PC-9 (cell line): ENCODE results near the gene DLG2. TPM values are rescaled to one million over a fixed set of nuclear protein-coding genes. Genes with fewer than 3 reads are reported as not detected.

Experiments used
- BruUV-seq: library from RNA; stranded (reverse); fragments of 400-500 nt; replicated peaks from 2 replicates; lab custom pipeline; 2021; lab: Mats Ljungman, UMichigan
- CTCF ChIA-PET: fragments of 300-600 bp; sonication (Branson Sonifier 250); formaldehyde crosslinking; loops from one replicate; lab custom pipeline; 2022; ENCODE audit warnings: antibody characterized with exemption; lab: Charles Lee
- POLR2A ChIA-PET: fragments of 300-600 bp; sonication (Branson Sonifier 250); formaldehyde crosslinking; loops from one replicate; lab custom pipeline; 2022; ENCODE audit warnings: antibody characterized with exemption; ENCODE audit not compliant: unreplicated experiment; lab: Charles Lee
- DNase-seq, 2 experiments: peaks; one replicate each; pipeline versions ENCODE4 v3.0.0 to v3.0.0-alpha.2; 2015 to 2022; ENCODE audit warnings: mixed read lengths in 1 of 2
- H2AFZ ChIP-seq: fragments of 200-600 bp; sonication (generic); 2 replicates; pipeline ENCODE4 v1.8.1; 2017; ENCODE audit warnings: antibody characterized with exemption
- H3F3A ChIP-seq: fragments of 200-600 bp; sonication (generic); 2 replicates; pipeline ENCODE4 v1.8.1; 2017; ENCODE audit warnings: antibody characterized with exemption, mild to moderate bottlenecking, low read depth; ENCODE audit not compliant: insufficient read depth
- H3K27ac ChIP-seq: fragments of 200-600 bp; sonication (generic); 2 replicates; pipeline ENCODE4 v1.6.1; 2016; ENCODE audit warnings: mixed run types
- H3K27me3 ChIP-seq: fragments of 200-600 bp; sonication (generic); 2 replicates; pipeline ENCODE4 v1.6.1; 2016; ENCODE audit warnings: low read depth, mixed run types; ENCODE audit not compliant: insufficient read depth
- H3K36me3 ChIP-seq: fragments of 200-600 bp; sonication (generic); 2 replicates; pipeline ENCODE4 v1.6.1; 2016; ENCODE audit warnings: low read depth, mixed run types
- H3K4me1 ChIP-seq: fragments of 200-600 bp; sonication (generic); replicated peaks from 2 replicates; pipeline ENCODE4 v1.6.1; 2016; ENCODE audit warnings: mixed run types; ENCODE audit not compliant: insufficient read depth
- H3K4me2 ChIP-seq: fragments of 200-600 bp; sonication (generic); 2 replicates; pipeline ENCODE4 v1.6.1; 2017; ENCODE audit warnings: mixed run types
- H3K4me3 ChIP-seq: fragments of 200-600 bp; sonication (generic); 2 replicates; pipeline ENCODE4 v1.6.1; 2016; ENCODE audit warnings: mixed run types
- H3K79me2 ChIP-seq: fragments of 200-600 bp; sonication (generic); 2 replicates; pipeline ENCODE4 v1.6.1; 2017; ENCODE audit warnings: low read depth, mixed run types
- H3K9me2 ChIP-seq: fragments of 200-600 bp; sonication (generic); 2 replicates; pipeline ENCODE4 v1.8.1; 2017; ENCODE audit warnings: mild to moderate bottlenecking; ENCODE audit not compliant: insufficient read depth
- H3K9me3 ChIP-seq: fragments of 200-600 bp; sonication (generic); 2 replicates; pipeline ENCODE4 v1.8.1; 2016; ENCODE audit warnings: low read depth; ENCODE audit not compliant: insufficient read depth
- H4K20me1 ChIP-seq: fragments of 200-600 bp; sonication (generic); 2 replicates; pipeline ENCODE4 v1.8.1; 2017; ENCODE audit not compliant: insufficient read depth
- EZH2 ChIP-seq: fragments of 200-600 bp; sonication (generic); IDR thresholded peaks from 2 replicates; pipeline ENCODE4 v1.8.0; 2017; ENCODE audit warnings: antibody characterized with exemption, low read depth
- intact Hi-C: fragments of 100-400 bp; cut with micrococcal nuclease; formaldehyde crosslinking; loops from one replicate; pipeline ENCODE4 v1.10.0; 2022; ENCODE audit not compliant: unreplicated experiment
- total RNA-seq: library from RNA; stranded (reverse); gene quantifications from 2 replicates; pipeline ENCODE4 v1.2.3, GENCODE V29; 2021
- TF ChIP-seq, protein P1 (sequence below): fragments of 200-600 bp; sonication (generic); conservative IDR thresholded peaks from 2 replicates; pipeline ENCODE4 v1.6.1; 2017; ENCODE audit warnings: mixed run types, antibody characterized with exemption, mild to moderate bottlenecking, moderate library complexity

DLG2 gene
- total RNA-seq, 1 experiment from 2014 or later = 6.4 TPM

DNA sequence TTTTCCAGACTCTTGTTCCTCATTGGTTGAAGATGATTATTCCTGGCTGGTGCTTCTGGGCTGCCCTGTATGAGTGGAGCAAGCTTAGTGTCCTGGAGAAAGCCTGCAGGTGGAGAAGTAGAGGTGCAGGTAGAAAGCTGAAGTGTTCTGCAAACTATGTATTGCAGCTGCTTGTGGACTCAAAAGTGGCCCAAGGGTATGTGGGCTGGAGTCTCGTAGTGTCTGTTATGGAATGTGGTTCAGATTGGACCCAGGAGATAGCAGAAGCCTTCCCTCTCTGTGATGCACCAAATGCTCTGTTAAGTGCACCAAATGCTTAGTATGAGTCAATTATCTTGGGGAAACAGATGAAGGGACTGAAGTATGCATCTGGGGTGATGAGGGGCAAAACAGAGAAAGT is 2218.2 kb downstream of the DLG2 start:
- TF ChIP-seq, protein P1, sequence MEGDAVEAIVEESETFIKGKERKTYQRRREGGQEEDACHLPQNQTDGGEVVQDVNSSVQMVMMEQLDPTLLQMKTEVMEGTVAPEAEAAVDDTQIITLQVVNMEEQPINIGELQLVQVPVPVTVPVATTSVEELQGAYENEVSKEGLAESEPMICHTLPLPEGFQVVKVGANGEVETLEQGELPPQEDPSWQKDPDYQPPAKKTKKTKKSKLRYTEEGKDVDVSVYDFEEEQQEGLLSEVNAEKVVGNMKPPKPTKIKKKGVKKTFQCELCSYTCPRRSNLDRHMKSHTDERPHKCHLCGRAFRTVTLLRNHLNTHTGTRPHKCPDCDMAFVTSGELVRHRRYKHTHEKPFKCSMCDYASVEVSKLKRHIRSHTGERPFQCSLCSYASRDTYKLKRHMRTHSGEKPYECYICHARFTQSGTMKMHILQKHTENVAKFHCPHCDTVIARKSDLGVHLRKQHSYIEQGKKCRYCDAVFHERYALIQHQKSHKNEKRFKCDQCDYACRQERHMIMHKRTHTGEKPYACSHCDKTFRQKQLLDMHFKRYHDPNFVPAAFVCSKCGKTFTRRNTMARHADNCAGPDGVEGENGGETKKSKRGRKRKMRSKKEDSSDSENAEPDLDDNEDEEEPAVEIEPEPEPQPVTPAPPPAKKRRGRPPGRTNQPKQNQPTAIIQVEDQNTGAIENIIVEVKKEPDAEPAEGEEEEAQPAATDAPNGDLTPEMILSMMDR = no peak
- TF ChIP-seq EZH2 = no peak
- BruUV-seq = no TSS peak
- DNase-seq = no peak
- ChIA-PET POLR2A (interaction anchor here (0.7 kb wide), 1 partner anchor 45 kb away, joined by 8 read pairs; no protein-coding TSS in a partner anchor), CTCF (no interaction called here)
- no peaks in the 10 kb centered on the region for H4K20me1 ChIP-seq
- H3K79me2 ChIP-seq = no peaks in the 10 kb centered on the region
- no peak overlapping the region for H3K4me2 ChIP-seq
- no peaks in the 10 kb centered on the region for H3K9me2 ChIP-seq
- no peak overlapping the region for H2AFZ ChIP-seq
- no peaks in the 10 kb centered on the region for H3F3A ChIP-seq
- intact Hi-C loops = no loop called here
- H3K9me3 ChIP-seq = peaks cover 5% of the 10 kb centered on the region; the same call in 1 of the 2 replicates
- no peaks in the 10 kb centered on the region for H3K4me1 ChIP-seq
- H3K27ac ChIP-seq = no peak overlapping the region
- no peak overlapping the region for H3K4me3 ChIP-seq
- H3K36me3 ChIP-seq = no peaks in the 10 kb centered on the region
- no peaks in the 10 kb centered on the region for H3K27me3 ChIP-seq

Other genes with a start within 250 kb of the DLG2 start
- 32.6 and 38.1 TPM in 2 replicates for gene TMEM126B, start 1.2 kb upstream of the DLG2 start, total RNA-seq
- gene TMEM126A, start 20.6 kb upstream of the DLG2 start, total RNA-seq = 17.7 and 26.3 TPM in 2 replicates
- gene CREBZF, start 37.8 kb upstream of the DLG2 start, total RNA-seq = 60.3 and 66.1 TPM in 2 replicates
- 0.28 and 0.50 TPM in 2 replicates for gene CCDC89, start 58.9 kb upstream of the DLG2 start, total RNA-seq
- gene SYTL2, start 183.8 kb upstream of the DLG2 start, total RNA-seq = 13.3 and 16.0 TPM in 2 replicates
- not detected in 2 replicates for gene CCDC83, start 228.0 kb upstream of the DLG2 start, total RNA-seq